Upper lobe of right lung (tissue), 1 donor: ENCODE results near the gene PLXNA4. TPM values are rescaled to one million over a fixed set of nuclear protein-coding genes. Genes with fewer than 3 reads are reported as not detected.

Source experiments
- ATAC-seq: fragments of 200-7000 bp; cut with Tn5 transposase; one replicate; pipeline ENCODE4 v1.9.1; 2020; ENCODE audit warnings: mild to moderate bottlenecking, moderate library complexity
- DNase-seq: peaks from one replicate; pipeline ENCODE4 v3.0.0-alpha.2; 2020
- H3K27ac ChIP-seq: fragments of 200-600 bp; one replicate; pipeline ENCODE4 v1.8.0; 2022
- H3K27me3 ChIP-seq: fragments of 200-600 bp; one replicate; pipeline ENCODE4 v1.8.0; 2022; ENCODE audit warnings: mild to moderate bottlenecking
- H3K36me3 ChIP-seq: fragments of 200-600 bp; one replicate; pipeline ENCODE4 v1.8.0; 2022
- H3K4me1 ChIP-seq: fragments of 200-600 bp; one replicate; pipeline ENCODE4 v1.8.0; 2022
- H3K4me3 ChIP-seq: fragments of 200-600 bp; one replicate; pipeline ENCODE4 v1.8.0; 2022; ENCODE audit warnings: mild to moderate bottlenecking
- H3K9me3 ChIP-seq: fragments of 200-600 bp; one replicate; pipeline ENCODE4 v1.8.0; 2022
- intact Hi-C: fragments of 100-400 bp; cut with DNase I; formaldehyde crosslinking; loops from one replicate; pipeline ENCODE4 v1.11.0; 2022
- total RNA-seq: library from RNA; stranded (reverse); fragmentation: NEBNext Ultra II Directional; extraction: Animal tissue kit (Norgen Biotek cat#: 25700); gene quantifications from one replicate; pipeline ENCODE4 v1.2.1, GENCODE V29; 2021
- TF ChIP-seq, protein P1 (sequence below): fragments of 200-600 bp; IDR thresholded peaks from one replicate; pipeline ENCODE4 v1.8.0; 2022; ENCODE audit warnings: antibody characterized with exemption
- donor health status: DM: no; HTN: yes; CAD: no; lungs with severe emphysema.

The PLXNA4 gene
- total RNA-seq, 1 donor from 2014 or later, result 7.2 TPM

DNA sequence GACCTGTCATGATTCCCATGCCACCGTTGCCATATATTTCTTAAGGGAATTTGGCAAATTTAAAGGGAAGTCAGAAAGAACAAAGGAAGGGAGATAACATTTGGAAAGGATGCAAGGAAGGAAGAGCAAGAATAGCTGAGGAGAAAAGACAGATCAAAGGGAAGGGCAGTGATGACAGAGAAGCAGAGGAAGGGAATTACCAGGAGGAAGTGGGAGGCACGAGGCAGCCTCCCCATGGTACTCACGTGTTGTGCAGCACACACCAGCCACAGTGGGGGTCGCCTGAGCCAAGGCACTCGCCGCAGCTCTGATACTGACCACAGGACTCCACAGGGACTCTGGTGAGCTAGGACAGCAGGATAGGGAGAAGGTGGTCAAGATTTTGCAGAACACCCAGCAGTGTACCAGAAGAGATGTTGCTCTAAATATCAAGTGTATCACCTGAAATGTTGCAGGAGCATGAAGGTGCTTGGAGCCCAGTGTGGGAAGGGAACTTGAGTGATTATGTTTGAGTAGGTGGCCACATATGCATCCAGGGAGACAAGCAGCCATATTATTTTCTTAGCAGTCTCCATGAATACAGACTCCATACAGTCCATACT is 335.3 kb downstream of the PLXNA4 start:
- no peaks in the 10 kb centered on the region for H3K27me3 ChIP-seq
- no peak overlapping the region for H3K4me3 ChIP-seq
- DNase-seq, result no peak
- intact Hi-C loops, result no loop called here
- TF ChIP-seq, protein P1, sequence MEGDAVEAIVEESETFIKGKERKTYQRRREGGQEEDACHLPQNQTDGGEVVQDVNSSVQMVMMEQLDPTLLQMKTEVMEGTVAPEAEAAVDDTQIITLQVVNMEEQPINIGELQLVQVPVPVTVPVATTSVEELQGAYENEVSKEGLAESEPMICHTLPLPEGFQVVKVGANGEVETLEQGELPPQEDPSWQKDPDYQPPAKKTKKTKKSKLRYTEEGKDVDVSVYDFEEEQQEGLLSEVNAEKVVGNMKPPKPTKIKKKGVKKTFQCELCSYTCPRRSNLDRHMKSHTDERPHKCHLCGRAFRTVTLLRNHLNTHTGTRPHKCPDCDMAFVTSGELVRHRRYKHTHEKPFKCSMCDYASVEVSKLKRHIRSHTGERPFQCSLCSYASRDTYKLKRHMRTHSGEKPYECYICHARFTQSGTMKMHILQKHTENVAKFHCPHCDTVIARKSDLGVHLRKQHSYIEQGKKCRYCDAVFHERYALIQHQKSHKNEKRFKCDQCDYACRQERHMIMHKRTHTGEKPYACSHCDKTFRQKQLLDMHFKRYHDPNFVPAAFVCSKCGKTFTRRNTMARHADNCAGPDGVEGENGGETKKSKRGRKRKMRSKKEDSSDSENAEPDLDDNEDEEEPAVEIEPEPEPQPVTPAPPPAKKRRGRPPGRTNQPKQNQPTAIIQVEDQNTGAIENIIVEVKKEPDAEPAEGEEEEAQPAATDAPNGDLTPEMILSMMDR, result no peak
- H3K36me3 ChIP-seq, result no peaks in the 10 kb centered on the region
- H3K27ac ChIP-seq, result no peak overlapping the region
- no peaks in the 10 kb centered on the region for H3K4me1 ChIP-seq
- peak; percentile 16 for ATAC-seq
- H3K9me3 ChIP-seq, result no peaks in the 10 kb centered on the region

DNA sequence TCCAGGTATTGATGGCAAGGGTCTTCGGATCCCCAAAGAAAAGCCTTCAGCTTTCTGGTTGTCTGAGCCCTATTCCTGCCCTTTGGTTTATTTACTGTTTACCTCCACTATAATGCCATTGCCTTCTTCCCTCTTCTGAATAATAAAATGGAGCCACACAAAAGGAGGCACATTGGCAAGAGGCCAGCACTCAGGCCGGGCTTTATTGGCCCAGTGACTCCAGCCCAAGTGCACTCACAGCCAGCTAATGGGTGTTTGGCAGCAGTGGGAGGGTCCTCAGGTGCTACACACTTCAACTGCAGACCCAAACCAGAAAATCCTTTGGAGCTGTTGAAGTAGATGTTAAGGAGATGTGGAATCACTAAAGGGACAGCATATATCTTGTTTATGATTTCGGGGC is 336.0 kb downstream of the PLXNA4 start:
- intact Hi-C loops, result no loop called here
- Histone ChIP-seq H3K9me3 (no peaks in the 10 kb centered on the region), H3K27me3 (no peaks in the 10 kb centered on the region), H3K36me3 (no peaks in the 10 kb centered on the region), H3K4me1 (no peaks in the 10 kb centered on the region), H3K27ac (no peak overlapping the region), H3K4me3 (no peak overlapping the region)
- DNase-seq (no peak), ATAC-seq (no peak)
- TF ChIP-seq, protein P1, result no peak

DNA sequence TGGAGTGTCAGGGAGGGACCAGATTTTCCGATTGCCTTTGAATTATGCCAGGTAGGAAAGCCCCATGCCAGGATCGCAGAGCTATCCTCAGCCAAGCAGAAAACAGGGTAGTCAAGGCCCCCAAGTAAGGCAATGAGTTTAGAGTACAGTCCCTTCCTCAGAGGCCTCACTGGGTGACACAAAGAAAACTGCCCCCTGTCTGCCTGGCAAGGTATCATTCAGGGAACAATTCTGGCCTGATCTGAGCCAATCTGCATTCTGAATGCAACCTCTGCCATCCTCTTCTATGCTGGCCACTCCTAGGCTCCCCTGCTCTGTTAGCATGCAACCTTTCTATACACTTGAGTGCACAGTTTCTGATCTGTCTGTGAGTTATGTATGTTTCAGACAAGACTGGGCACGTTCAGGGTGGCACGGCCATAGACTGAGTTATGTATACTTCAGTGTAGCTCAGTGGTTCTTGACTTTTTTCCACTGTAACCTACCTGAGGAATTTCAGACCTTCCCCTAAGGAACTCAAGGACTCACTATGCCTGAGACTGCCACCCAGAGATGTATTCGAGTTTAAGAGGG is 336.8 kb downstream of the PLXNA4 start:
- DNase-seq, result no peak
- Histone ChIP-seq H3K4me1 (no peaks in the 10 kb centered on the region), H3K36me3 (no peaks in the 10 kb centered on the region), H3K27ac (no peak overlapping the region), H3K27me3 (no peaks in the 10 kb centered on the region), H3K9me3 (no peaks in the 10 kb centered on the region), H3K4me3 (no peak overlapping the region)
- no peak for ATAC-seq
- intact Hi-C loops, result no loop called here
- TF ChIP-seq, protein P1, result no peak

DNA sequence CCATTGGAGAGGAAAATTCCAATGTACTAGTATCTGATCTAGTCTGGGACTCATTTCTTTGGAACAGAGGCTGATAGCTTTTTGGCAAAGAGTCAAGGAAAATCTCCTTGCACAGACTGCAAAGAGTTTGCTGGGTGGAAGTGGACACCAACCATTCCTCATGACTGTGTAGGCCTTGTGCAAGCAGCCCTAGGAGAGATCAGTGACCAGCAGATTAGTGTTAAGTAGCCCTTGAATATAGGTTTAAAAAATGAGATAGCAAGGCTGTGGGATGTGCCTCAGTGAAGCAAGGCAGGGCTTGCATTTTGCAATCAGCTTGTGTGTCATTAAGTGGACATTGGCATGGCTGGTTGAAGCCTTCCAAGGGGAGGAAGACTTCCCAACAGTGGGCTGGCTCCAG is 341.6 kb downstream of the PLXNA4 start:
- no peaks in the 10 kb centered on the region for H3K9me3 ChIP-seq
- no peak overlapping the region for H3K4me3 ChIP-seq
- intact Hi-C loops, result no loop called here
- no peaks in the 10 kb centered on the region for H3K27me3 ChIP-seq
- no peak overlapping the region for H3K27ac ChIP-seq
- no peak for ATAC-seq
- H3K4me1 ChIP-seq, result no peaks in the 10 kb centered on the region
- TF ChIP-seq, protein P1, result no peak
- DNase-seq, result no peak
- no peaks in the 10 kb centered on the region for H3K36me3 ChIP-seq

DNA sequence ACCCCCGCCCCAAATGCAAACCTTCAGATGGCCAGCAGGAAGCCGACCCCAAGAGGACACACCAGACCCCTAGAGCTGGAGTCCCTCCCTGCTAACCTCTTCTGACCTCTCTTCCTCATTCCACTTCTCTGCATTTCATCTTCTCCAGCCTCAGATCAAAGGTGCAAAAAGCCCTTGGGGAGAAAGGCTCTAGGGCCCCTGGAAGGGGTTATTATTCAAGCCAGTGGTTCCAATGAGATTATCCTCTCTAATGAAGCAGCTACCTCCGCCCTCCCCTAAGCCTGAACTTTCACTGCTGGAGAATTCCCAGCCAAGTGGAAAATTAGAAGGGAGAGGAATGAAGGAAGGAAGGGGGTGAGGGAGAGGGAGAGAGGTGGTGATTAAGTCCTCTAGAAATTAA is 343.9 kb downstream of the PLXNA4 start:
- DNase-seq, result no peak
- intact Hi-C loops, result no loop called here

More for the DNA sequence above, 343.9 kb downstream of the PLXNA4 start:
- Histone ChIP-seq H3K36me3 (no peaks in the 10 kb centered on the region), H3K4me3 (no peak overlapping the region), H3K27ac (no peak overlapping the region), H3K9me3 (no peaks in the 10 kb centered on the region), H3K27me3 (no peaks in the 10 kb centered on the region), H3K4me1 (no peaks in the 10 kb centered on the region)
- ATAC-seq, result no peak
- TF ChIP-seq, protein P1, result no peak
